ENCODE results near the gene ZNF780A.

ZNF780A gene

GRCh38 chr19:40088299-40089047 lies 2.3 kb downstream of the ZNF780A start:
- H3K36me3 ChIP-seq (ENCODE audit: control insufficient read depth in 2 of 2, insufficient read depth in 2 of 2, low read length in 2 of 2), result peaks cover 3 to 5% of the 10 kb centered on the region in 2 donors
- peaks cover 4% of the 10 kb centered on the region in 2 donors for H3K4me1 ChIP-seq (ENCODE audit: control insufficient read depth in 2 of 2, insufficient read depth in 2 of 2, low read length in 2 of 2)
- H3K9me3 ChIP-seq (ENCODE audit: control insufficient read depth in 2 of 2, low read length in 2 of 2), result no peaks in the 10 kb centered on the region
- H3K27ac ChIP-seq (ENCODE audit: low read depth in 2 of 2, low read length in 2 of 2), result no peak overlapping the region
- H3K4me3 ChIP-seq (ENCODE audit: low read length in 2 of 2), result no peak overlapping the region
- H3K9ac ChIP-seq (ENCODE audit: low read depth in 1 of 2, low read length in 2 of 2), result no peak overlapping the region
- no peaks in the 10 kb centered on the region for H3K27me3 ChIP-seq (ENCODE audit: control insufficient read depth in 2 of 2, insufficient read depth in 2 of 2, low read length in 2 of 2)

GRCh38 chr19:40084948-40085347 lies 5.8 kb downstream of the ZNF780A start:
- H3K4me3 ChIP-seq (ENCODE audit: low read length in 2 of 2), result no peak overlapping the region
- no peaks in the 10 kb centered on the region for H3K9me3 ChIP-seq (ENCODE audit: control insufficient read depth in 2 of 2, low read length in 2 of 2)
- no peaks in the 10 kb centered on the region for H3K27me3 ChIP-seq (ENCODE audit: control insufficient read depth in 2 of 2, insufficient read depth in 2 of 2, low read length in 2 of 2)
- peaks cover 16 to 29% of the 10 kb centered on the region in 2 donors for H3K36me3 ChIP-seq (ENCODE audit: control insufficient read depth in 2 of 2, insufficient read depth in 2 of 2, low read length in 2 of 2)
- peaks cover 2 to 4% of the 10 kb centered on the region in 2 donors for H3K4me1 ChIP-seq (ENCODE audit: control insufficient read depth in 2 of 2, insufficient read depth in 2 of 2, low read length in 2 of 2)
- no peak overlapping the region for H3K27ac ChIP-seq (ENCODE audit: low read depth in 2 of 2, low read length in 2 of 2)
- H3K9ac ChIP-seq (ENCODE audit: low read depth in 1 of 2, low read length in 2 of 2), result no peak overlapping the region

GRCh38 chr19:40081411-40081810 lies 9.3 kb downstream of the ZNF780A start:
- peaks cover 39 to 49% of the 10 kb centered on the region in 2 donors for H3K36me3 ChIP-seq (ENCODE audit: control insufficient read depth in 2 of 2, insufficient read depth in 2 of 2, low read length in 2 of 2)
- no peak overlapping the region for H3K27ac ChIP-seq (ENCODE audit: low read depth in 2 of 2, low read length in 2 of 2)
- peaks cover 0 to 3% of the 10 kb centered on the region in 2 donors for H3K9me3 ChIP-seq (ENCODE audit: control insufficient read depth in 2 of 2, low read length in 2 of 2)
- H3K4me3 ChIP-seq (ENCODE audit: low read length in 2 of 2), result no peak overlapping the region
- H3K27me3 ChIP-seq (ENCODE audit: control insufficient read depth in 2 of 2, insufficient read depth in 2 of 2, low read length in 2 of 2), result no peaks in the 10 kb centered on the region
- H3K4me1 ChIP-seq (ENCODE audit: control insufficient read depth in 2 of 2, insufficient read depth in 2 of 2, low read length in 2 of 2), result no peaks in the 10 kb centered on the region
- no peak overlapping the region for H3K9ac ChIP-seq (ENCODE audit: low read depth in 1 of 2, low read length in 2 of 2)

GRCh38 chr19:40080289-40080688 lies 10.5 kb downstream of the ZNF780A start:
- H3K27ac ChIP-seq (ENCODE audit: low read depth in 2 of 2, low read length in 2 of 2), result no peak overlapping the region
- no peaks in the 10 kb centered on the region for H3K27me3 ChIP-seq (ENCODE audit: control insufficient read depth in 2 of 2, insufficient read depth in 2 of 2, low read length in 2 of 2)
- H3K9me3 ChIP-seq (ENCODE audit: control insufficient read depth in 2 of 2, low read length in 2 of 2), result peaks cover 0 to 4% of the 10 kb centered on the region in 2 donors
- peaks cover 50 to 60% of the 10 kb centered on the region in 2 donors for H3K36me3 ChIP-seq (ENCODE audit: control insufficient read depth in 2 of 2, insufficient read depth in 2 of 2, low read length in 2 of 2)
- H3K4me3 ChIP-seq (ENCODE audit: low read length in 2 of 2), result no peak overlapping the region
- no peak overlapping the region for H3K9ac ChIP-seq (ENCODE audit: low read depth in 1 of 2, low read length in 2 of 2)
- H3K4me1 ChIP-seq (ENCODE audit: control insufficient read depth in 2 of 2, insufficient read depth in 2 of 2, low read length in 2 of 2), result no peaks in the 10 kb centered on the region

GRCh38 chr19:40078377-40078776 lies 12.4 kb downstream of the ZNF780A start:
- peaks cover 9 to 13% of the 10 kb centered on the region in 2 donors for H3K9me3 ChIP-seq (ENCODE audit: control insufficient read depth in 2 of 2, low read length in 2 of 2)
- H3K36me3 ChIP-seq (ENCODE audit: control insufficient read depth in 2 of 2, insufficient read depth in 2 of 2, low read length in 2 of 2), result peaks cover 60 to 71% of the 10 kb centered on the region in 2 donors
- no peak overlapping the region for H3K4me3 ChIP-seq (ENCODE audit: low read length in 2 of 2)
- no peaks in the 10 kb centered on the region for H3K27me3 ChIP-seq (ENCODE audit: control insufficient read depth in 2 of 2, insufficient read depth in 2 of 2, low read length in 2 of 2)
- H3K4me1 ChIP-seq (ENCODE audit: control insufficient read depth in 2 of 2, insufficient read depth in 2 of 2, low read length in 2 of 2), result no peaks in the 10 kb centered on the region
- no peak overlapping the region for H3K27ac ChIP-seq (ENCODE audit: low read depth in 2 of 2, low read length in 2 of 2)
- no peak overlapping the region for H3K9ac ChIP-seq (ENCODE audit: low read depth in 1 of 2, low read length in 2 of 2)

- Histone ChIP-seq H3K4me1 (ENCODE audit: control insufficient read depth in 2 of 2, insufficient read depth in 2 of 2, low read length in 2 of 2) (no peaks in the 10 kb centered on the region), H3K27me3 (ENCODE audit: control insufficient read depth in 2 of 2, insufficient read depth in 2 of 2, low read length in 2 of 2) (no peaks in the 10 kb centered on the region), H3K27ac (ENCODE audit: low read depth in 2 of 2, low read length in 2 of 2) (no peak overlapping the region), H3K4me3 (ENCODE audit: low read length in 2 of 2) (no peak overlapping the region), H3K36me3 (ENCODE audit: control insufficient read depth in 2 of 2, insufficient read depth in 2 of 2, low read length in 2 of 2) (peaks cover 13 to 15% of the 10 kb centered on the region in 2 donors), H3K9me3 (ENCODE audit: control insufficient read depth in 2 of 2, low read length in 2 of 2) (peaks cover 8 to 9% of the 10 kb centered on the region in 2 donors), H3K9ac (ENCODE audit: low read depth in 1 of 2, low read length in 2 of 2) (no peak overlapping the region)
Observed at GRCh38 chr19:40070058-40070457, 20.7 kb downstream of the ZNF780A start.

GRCh38 chr19:40059624-40060023 lies 31.1 kb downstream of the ZNF780A start:
- no peak overlapping the region for H3K9ac ChIP-seq (ENCODE audit: low read depth in 1 of 2, low read length in 2 of 2)
- no peak overlapping the region for H3K4me3 ChIP-seq (ENCODE audit: low read length in 2 of 2)
- no peak overlapping the region for H3K27ac ChIP-seq (ENCODE audit: low read depth in 2 of 2, low read length in 2 of 2)
- H3K9me3 ChIP-seq (ENCODE audit: control insufficient read depth in 2 of 2, low read length in 2 of 2), result peaks cover 3 to 6% of the 10 kb centered on the region in 2 donors
- peaks cover 2 to 7% of the 10 kb centered on the region in 2 donors for H3K4me1 ChIP-seq (ENCODE audit: control insufficient read depth in 2 of 2, insufficient read depth in 2 of 2, low read length in 2 of 2)
- H3K27me3 ChIP-seq (ENCODE audit: control insufficient read depth in 2 of 2, insufficient read depth in 2 of 2, low read length in 2 of 2), result no peaks in the 10 kb centered on the region
- H3K36me3 ChIP-seq (ENCODE audit: control insufficient read depth in 2 of 2, insufficient read depth in 2 of 2, low read length in 2 of 2), result no peaks in the 10 kb centered on the region

GRCh38 chr19:40057166-40057565 lies 33.6 kb downstream of the ZNF780A start:
- Histone ChIP-seq H3K9me3 (ENCODE audit: control insufficient read depth in 2 of 2, low read length in 2 of 2) (peaks cover 3 to 6% of the 10 kb centered on the region in 2 donors), H3K4me1 (ENCODE audit: control insufficient read depth in 2 of 2, insufficient read depth in 2 of 2, low read length in 2 of 2) (peaks cover 3 to 7% of the 10 kb centered on the region in 2 donors), H3K36me3 (ENCODE audit: control insufficient read depth in 2 of 2, insufficient read depth in 2 of 2, low read length in 2 of 2) (no peaks in the 10 kb centered on the region), H3K4me3 (ENCODE audit: low read length in 2 of 2) (no peak overlapping the region), H3K27me3 (ENCODE audit: control insufficient read depth in 2 of 2, insufficient read depth in 2 of 2, low read length in 2 of 2) (no peaks in the 10 kb centered on the region), H3K27ac (ENCODE audit: low read depth in 2 of 2, low read length in 2 of 2) (no peak overlapping the region), H3K9ac (ENCODE audit: low read depth in 1 of 2, low read length in 2 of 2) (no peak overlapping the region)

- no peak overlapping the region for H3K27ac ChIP-seq (ENCODE audit: low read depth in 2 of 2, low read length in 2 of 2)
- H3K9me3 ChIP-seq (ENCODE audit: control insufficient read depth in 2 of 2, low read length in 2 of 2), result peaks cover 3 to 8% of the 10 kb centered on the region in 2 donors
- H3K36me3 ChIP-seq (ENCODE audit: control insufficient read depth in 2 of 2, insufficient read depth in 2 of 2, low read length in 2 of 2), result no peaks in the 10 kb centered on the region
- no peaks in the 10 kb centered on the region for H3K27me3 ChIP-seq (ENCODE audit: control insufficient read depth in 2 of 2, insufficient read depth in 2 of 2, low read length in 2 of 2)
- H3K9ac ChIP-seq (ENCODE audit: low read depth in 1 of 2, low read length in 2 of 2), result peak overlapping the region; percentile 64 to 89
- peaks cover 3 to 7% of the 10 kb centered on the region in 2 donors for H3K4me1 ChIP-seq (ENCODE audit: control insufficient read depth in 2 of 2, insufficient read depth in 2 of 2, low read length in 2 of 2)
- H3K4me3 ChIP-seq (ENCODE audit: low read length in 2 of 2), result peak overlapping the region; percentile 85 to 97
Observed at GRCh38 chr19:40056505-40056904, 34.2 kb downstream of the ZNF780A start.

GRCh38 chr19:40055832-40056504 lies 34.8 kb downstream of the ZNF780A start, which contains the start of gene ZNF780B:
Gene ZNF780B (minus strand): TSS chr19:40056231. CDS start chr19:40050332, 5,899 bp downstream.
- H3K36me3 ChIP-seq (ENCODE audit: control insufficient read depth in 2 of 2, insufficient read depth in 2 of 2, low read length in 2 of 2), result no peaks in the 10 kb centered on the region
- H3K4me1 ChIP-seq (ENCODE audit: control insufficient read depth in 2 of 2, insufficient read depth in 2 of 2, low read length in 2 of 2), result peaks cover 3 to 7% of the 10 kb centered on the region in 2 donors
- peak within 1 kb of the TSS; percentile 64 to 89 for H3K9ac ChIP-seq (ENCODE audit: low read depth in 1 of 2, low read length in 2 of 2)
- H3K4me3 ChIP-seq (ENCODE audit: low read length in 2 of 2), result peak within 1 kb of the TSS; percentile 85 to 97
- peaks cover 3 to 9% of the 10 kb centered on the region in 2 donors for H3K9me3 ChIP-seq (ENCODE audit: control insufficient read depth in 2 of 2, low read length in 2 of 2)
- H3K27ac ChIP-seq (ENCODE audit: low read depth in 2 of 2, low read length in 2 of 2), result peak within 1 kb of the TSS; percentile 20 to 63
- no peaks in the 10 kb centered on the region for H3K27me3 ChIP-seq (ENCODE audit: control insufficient read depth in 2 of 2, insufficient read depth in 2 of 2, low read length in 2 of 2)
